H4 (cell line): ENCODE data around the gene SYCE3. TPM values are rescaled to one million over a fixed set of nuclear protein-coding genes. Genes with fewer than 3 reads are reported as not detected.

Experiments used
- DNase-seq: peaks from one replicate; pipeline ENCODE4 v3.0.0-alpha.2; 2015; ENCODE audit warnings: low spot score
- total RNA-seq: library from RNA; depleted of rRNA; stranded (reverse); fragments of >200 nt; shearing (Covaris generic); gene quantifications from 2 replicates; pipeline ENCODE4 v1.2.3, GENCODE V29; 2014

The SYCE3 gene
- total RNA-seq, 1 experiment from 2014 or later = not detected

DNA sequence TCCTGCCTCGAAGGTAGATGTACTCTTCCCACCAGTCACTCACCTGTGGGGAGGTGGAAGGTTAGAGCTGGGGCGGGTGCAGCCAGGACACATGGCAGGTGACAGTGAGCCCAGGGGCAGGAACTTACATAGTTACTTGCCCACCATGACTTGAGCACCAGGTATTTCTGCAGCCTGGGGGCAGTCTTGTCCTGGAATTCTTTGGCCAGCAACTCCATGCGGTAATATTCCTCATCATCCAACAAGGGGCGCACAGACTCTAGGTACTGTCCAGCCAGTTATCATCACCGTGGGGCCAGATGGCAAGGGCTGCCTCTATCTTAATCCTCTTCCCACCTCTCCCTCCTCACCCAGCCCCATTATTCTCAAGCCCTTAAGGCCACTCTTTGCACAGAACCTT is 13.4 kb upstream of the SYCE3 start:
- no peak for DNase-seq

DNA sequence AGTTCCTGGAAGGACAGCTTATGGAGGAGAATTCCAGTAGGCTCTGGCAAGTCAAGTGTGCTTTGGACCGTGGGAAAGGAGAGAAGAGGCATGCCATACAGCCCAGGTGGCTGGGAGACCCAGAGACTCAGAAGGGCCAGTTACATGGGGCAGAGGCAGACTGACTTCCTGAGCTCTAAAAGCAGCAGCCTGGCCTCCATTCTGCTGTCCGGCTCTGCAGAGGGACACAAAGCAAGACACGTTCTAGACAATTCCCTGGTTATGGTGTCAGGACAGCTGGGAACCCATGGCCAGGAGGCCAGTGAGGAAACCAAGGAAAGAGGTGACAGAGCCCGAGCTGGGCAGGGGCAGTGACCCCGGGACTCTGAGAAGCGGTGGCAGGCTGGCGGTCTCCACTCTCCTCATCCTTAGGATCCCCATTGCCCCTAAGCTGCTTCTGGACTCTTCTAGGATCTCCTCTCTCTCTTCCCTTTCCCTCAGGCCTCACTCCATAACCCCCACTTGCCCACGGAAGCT is 12.8 kb upstream of the SYCE3 start:
- DNase-seq = no peak

DNA sequence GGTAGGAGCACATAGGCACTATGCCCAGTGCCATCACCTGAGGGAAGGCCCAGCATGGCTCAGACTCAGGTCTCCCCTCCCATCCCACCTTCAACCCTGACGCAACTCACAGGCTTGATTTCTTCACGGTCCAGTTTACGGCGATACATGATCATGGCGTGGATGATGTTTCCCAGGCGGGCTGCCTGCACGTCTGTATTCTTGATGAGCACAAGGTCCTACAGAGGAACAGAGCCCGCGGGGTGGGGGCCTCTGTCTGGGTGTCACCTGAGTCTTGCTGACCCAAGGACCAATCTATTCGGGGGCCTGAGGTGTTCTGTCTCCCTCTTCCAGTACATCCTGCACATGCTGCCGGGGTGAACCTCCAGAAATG is 11.7 kb upstream of the SYCE3 start:
- no peak for DNase-seq

DNA sequence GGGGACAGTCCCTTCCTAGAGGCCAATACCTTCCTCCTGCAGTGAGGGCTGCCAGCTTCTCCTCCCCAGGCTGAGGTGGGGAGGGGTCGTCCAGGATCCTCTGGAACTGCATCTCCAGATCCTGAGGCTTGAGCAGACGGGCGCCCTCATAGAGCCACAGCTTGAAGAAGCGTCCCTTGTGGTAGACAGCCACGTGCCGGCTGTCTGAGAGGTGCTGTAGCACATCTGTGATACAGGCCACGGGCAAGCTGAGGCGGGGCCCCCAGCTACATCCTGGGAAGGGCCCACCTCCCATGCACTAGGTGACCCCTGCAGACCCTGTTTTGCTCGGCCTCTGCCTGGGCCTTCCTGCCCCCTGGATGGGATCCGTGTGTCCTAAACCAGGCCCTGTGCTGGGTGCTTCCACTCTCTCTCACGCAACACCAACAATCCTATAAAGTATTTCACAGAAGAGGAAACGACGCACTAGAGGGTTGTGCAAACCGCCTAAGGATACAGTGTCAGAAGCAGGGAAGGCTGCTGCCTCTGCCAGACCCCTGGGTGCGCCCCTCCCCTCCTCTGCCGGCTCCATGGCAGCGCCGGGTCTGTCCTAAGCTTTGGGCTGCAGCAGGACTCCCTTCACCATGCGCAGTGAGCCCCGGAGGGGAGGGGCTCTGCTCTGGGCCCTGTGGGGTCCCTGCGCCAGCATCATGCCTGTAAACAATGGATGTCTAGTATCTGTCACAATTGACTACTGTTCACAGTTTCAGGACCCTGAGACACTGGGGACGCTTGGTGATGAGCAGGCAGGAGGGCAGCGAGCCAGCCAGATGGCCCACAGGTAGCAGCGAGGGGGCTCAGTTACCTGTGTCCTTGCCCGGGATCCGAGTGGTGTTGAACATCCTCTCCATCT is 11.0 kb upstream of the SYCE3 start:
- no peak for DNase-seq

DNA sequence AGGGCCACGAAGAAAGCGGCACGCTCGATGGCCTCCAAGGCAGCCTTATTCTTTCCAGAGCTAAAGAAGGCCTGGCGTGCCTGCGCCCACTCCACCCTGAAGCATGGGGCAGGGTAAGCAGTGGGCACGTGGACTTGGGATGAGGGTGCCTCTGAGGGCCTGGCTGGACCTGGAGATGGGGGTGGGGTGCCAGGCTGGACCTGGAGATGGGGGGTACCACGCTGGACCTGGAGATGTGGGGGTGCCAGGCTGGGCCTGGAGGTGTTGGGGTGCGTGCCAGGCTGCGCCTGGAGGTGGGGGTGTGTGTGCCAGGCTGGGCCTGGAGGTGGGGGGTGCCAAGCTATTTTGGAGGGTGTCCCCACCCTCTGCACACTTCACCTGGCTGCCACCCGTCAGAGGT is 10.2 kb upstream of the SYCE3 start:
- DNase-seq = no peak

DNA sequence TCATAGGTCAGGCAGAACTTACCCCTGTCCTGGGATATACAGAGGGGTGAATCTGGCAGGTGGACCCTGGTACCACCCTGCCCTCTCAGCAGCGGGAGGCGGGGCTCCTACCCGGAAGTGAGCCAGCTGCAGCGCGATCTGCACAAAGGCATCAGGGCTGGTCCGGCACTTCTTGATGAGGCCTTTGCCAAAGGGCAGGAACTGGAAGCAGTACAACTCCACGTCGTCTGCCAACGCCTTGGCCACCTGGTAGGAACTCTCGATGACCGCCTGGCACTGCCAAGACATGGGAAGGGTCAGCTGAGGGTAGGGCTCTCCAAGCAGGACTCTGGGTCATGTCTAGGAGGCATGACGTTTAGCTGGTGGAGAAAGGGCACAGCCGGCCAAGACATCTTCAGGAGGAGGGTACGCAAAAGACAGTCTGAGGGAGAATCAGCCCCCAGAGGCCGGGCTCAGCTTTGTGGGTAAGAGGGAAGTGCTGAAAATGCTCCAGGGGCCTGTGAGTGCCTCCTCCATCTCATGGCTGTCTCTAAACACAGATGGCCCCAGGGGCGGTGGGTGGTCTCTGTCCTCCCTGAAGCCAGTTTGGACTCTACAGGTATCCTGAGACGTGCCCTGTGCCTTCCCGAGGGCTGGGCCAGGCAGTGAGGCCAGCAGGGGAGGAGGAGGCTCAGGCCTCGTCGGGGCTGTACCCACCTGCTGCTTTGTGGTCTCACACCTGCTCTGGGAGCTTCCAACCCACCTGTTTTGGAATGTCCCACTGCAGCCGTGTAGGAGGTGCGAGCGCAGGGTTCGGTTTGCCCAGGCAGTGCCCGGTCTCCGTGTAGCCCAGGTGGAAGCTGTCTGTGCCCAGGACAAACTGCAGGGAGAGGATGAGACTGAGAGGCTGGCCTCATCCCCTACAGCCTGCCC is 8.8 kb upstream of the SYCE3 start:
- no peak for DNase-seq

DNA sequence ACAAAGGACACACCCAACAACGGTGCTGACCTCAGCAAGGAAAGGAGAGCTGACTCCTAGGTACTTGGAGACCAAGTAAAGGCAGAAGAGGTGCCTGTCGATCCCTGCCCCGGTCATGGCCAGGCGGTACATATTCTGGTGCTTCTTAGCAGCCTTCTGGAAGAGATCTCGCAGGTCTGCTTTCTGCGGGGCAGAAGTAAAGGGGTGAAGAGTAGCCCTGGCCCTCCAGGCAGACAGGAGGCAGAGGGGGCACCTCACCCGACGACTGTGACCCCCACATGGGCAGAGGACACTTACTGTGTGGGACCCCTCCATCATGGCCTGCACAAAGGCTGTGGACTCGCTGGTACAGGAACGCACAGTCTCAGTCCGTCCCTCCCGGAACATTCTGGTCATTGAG is 8.1 kb upstream of the SYCE3 start:
- DNase-seq = no peak

DNA sequence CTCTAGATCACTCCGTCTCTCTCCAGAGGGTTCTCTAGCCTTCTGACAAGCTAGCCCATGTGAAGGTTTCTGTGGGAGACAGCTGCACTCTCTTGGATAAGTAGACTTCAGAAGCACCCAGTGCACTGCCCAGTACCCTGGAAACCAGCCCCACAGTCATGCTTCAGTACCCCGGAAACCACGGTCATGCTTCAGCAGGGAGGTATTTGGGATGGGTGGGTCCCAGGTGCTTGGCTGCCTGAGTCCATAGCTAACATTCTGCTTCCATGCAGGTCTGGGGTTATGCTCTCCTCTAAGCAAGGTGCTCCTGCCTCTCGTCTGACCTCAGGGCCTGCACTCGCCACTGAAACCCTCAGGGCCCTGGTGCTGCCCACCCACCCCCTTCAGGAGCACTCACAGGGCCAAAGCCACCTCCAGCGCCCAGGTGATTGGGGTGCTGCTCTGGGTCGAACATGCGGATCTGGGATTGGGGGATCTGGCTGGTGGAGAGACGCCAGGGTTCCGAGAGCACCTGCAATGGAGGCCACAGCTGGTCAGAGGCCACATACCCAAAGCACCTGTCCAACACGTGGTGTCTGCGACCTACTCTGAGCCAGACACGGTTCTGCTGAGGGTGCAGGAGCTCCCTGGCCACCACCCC is 7.3 kb upstream of the SYCE3 start:
- DNase-seq = no peak

DNA sequence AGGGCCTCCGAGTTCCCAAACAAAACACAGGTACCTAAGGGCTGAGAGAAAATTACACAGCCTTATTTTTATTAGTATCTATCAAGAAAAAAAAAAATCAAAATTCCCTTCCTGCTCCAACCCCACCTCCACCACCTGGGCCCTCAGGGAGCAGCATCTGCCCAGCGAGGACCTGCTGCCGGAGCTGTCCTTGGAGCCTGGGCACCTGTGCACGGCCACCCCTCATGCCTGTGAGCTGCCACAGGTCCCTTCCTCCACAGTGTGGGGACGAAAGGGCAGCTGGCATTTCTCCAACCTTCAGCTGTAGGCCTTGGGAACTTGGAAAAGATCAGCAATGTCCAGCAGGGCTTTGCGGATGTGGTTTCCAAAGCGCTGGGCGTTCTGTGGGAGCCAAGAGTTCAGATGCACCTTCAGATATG is 6.3 kb upstream of the SYCE3 start:
- no peak for DNase-seq

DNA sequence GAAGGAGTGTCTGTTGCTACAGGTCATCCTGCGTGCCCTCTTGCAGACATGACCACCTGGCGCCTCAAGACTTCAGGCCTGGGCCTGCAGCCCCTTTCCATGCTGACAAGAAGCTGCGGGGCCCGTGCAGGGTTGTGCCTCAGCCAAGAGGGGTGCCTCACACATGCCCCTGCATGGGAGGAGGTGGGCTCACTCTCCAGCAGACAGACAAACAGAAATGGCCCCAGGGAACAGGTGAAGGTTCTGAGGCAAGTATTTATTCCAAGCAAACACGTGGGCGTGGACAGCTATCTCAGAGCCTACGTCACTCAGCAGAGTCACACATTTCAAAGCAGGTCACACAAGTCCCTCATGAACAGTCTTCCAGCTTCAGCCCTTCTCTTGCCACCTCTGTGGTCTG is 5.9 kb upstream of the SYCE3 start:
- DNase-seq = no peak

DNA sequence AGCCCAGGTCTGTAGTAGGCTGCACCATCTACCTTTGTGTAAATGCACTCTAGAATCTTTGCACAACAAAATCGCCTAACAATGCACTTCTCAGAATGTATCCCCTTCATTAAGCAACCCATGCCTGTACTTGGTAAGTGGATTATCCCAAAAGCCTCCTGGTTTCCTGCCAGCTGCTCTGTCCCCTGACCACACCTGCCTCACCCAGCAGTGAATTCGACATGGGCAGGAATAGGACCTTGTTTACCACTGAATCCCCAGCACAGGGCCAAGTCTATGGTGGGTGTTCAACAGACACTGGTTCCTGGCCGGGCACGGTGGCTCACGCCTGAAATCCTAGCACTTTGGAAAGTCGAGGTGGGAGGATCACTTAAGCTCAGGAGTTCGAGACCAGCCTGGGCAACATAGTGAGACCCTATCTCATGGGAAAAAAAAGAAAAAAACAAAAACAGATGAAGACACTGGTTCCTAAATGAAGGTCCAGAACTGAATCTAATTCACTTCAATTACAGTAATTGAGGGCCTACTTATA is 5.1 kb upstream of the SYCE3 start:
- DNase-seq = no peak

DNA sequence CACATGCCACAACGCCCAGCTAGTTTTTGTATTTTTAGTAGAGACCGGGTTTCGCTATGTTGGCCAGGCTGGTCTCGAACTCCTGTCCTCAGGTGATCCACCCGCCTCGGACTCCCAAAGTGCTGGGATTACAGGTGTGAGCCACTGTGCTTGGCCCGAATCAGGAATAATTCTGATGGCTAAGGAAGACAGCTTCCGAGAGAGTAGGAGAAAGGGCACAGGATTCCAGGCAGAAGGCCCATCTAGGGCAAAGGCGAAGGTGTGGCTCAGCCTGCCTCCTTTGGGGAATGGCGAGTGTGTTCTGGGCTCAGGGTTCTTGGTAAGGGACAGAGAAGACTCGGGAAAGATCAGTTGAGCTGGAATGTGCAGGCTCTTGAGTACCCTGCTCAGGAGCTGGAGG is 1.6 kb upstream of the SYCE3 start:
- DNase-seq = no peak

DNA sequence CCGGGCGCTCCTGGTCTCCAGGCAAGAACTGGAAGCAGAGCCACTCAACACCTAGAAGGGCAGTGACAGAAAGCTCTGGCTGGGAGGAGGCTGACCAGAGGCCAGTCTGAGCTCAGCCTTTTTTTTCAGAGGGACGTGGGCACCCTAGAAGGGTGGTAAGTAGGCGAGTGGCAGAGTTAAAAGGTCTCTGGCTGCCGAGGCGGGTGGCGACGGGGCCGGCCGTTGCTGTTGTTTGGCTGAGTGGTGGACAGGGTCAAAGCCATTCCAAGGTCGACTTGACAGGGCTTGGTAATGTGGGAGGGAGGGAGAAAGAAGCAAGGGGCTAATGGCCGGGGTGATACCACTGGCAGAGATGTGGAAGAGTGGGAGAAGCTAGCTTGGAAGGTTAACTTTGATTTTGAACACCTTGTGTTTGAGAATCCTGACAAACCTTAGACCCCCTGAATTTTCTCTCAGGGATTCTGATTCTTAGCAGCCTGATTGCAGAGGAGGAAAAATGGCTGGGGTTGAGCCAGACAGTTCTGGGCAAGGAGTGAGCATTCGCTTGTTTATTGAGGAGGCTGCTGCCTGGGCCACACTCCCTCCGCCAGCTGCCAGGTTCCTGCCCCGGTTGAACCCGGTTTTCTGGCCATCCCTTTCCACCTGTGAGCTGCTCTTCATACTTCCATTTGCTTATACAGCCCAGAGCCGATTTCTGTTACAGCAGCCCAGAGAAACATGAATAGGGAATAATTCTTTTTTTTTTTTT is 868 bp upstream of the SYCE3 start:
- no peak for DNase-seq

DNA sequence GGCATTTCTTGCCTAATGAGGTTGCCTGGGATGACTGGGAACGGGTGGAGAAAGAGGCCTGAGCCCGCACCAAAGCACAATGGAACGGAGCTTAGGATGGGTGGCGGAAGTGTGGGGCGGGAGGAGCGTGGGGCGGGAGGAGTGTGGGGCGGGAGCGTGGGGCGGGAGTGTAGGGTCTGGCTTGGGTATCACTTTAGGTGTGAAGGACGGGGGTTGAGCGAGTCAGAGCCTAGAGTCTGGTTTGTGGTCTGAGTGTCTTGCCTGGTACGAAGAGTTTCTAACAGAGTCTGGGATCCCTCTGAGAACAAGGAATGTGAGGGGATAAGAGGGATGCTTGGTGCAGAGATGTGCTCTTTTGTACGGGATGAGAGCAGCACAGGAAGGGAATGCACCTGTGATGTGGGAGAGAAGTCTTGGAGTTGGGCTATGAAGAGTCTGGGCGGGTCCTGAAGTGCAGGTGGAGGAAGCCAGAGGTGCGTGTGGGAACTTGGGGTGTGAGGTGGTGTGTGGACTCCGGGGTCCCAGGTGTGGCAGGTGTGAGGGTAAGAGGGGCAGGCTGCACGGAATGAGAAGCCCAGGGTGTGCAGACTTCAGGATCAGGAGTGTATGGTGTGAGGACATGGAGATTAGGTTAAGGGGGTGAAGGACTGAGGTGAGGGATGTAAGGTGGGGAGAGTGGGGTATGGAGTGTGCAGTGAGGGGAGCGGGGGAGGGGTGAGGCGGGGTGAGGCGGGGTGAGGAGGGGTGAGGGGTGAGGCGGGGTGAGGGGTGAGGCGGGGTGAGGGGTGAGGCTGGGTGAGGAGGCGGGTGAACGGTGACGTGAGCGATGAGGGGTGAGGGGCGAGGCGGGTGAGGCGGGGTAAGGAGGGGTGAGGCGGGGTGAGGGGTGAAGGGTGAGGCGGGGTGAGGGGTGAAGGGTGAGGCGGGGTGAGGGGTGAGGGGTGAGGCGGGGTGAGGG is 1.0 kb downstream of the SYCE3 start:
- no peak for DNase-seq

DNA sequence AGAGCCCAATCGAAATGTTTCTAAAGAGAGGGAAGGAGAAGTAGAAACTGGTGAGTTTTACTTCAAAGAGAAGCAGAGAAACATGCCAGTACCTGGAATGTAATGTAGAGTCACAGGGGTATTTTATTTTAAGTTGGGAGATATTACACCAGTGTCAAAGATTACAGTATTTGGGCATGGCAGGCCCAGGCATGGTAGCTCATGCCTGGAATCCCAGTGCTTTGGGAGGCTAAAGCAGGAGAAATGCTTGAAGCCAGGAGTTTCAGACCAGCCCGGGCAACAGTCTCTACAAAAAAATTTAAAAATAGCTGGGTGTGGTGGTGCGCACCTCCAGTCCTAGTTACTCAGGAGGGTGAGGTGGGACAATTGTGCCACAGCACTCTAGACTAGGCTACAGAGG is 2.7 kb downstream of the SYCE3 start:
- no peak for DNase-seq

DNA sequence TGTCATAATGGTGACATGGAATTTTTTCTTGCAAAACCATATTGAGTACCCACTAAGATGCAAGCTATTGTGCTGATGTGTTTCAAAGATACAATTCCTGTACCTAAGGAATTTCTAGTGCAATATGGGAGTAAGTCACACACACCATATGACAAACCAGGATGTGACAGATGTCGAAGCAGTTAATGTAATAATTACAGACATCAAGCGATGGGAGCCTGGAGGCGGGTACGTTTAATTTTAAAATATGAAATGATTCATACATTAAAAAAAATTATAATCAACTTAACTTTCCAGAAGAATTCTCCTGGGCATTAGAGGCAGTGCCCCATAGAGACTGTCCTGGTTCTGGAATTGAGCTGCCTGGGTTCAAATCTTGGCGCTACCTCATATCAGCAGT is 6.0 kb downstream of the SYCE3 start:
- no peak for DNase-seq

DNA sequence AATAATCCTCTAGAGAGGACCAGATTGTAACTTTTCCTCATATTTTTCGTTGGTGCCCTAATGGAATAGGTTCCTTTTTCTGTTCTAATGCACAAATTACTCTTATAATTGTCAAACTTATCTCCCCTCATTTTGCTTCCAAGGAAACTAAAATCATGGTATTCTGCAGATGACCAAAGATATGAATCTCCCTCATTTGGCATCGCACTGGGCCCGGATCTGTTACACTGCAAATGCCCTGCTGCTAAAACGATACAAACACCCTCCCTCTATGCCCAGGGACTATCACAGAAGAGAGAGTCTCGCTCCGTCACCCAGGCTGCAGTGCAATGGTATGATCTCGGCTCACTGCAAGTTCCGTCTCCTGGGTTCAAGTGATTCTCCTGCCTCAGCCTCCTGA is 9.4 kb downstream of the SYCE3 start:
- no peak for DNase-seq

DNA sequence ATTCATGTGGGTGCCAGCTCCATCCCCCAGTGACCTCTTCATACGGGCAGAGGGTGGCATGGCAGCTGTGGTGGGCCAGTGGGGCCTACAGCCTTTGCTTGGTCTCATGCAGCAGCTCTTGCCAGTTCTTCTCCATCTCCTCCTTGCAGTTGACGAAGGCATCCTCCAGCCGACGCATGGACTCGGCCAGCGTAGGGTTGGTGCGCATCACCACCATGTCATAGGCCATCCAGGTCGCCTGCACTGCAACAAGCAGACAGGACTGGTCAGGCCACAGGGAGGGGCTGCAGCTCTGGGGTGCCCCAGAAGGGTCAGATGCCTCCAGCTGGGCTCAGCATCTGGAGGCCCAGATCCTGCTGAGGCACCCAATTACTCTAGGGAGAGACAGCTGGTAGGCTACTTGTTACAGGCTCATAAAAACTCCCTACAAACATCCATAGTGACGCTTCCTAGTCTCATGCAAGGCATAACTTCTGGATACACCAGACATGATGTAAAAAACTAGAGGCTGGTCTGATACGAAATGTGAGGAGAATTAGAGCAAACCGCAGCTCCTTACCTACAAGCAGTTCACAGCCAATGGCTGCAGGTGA is 11.5 kb downstream of the SYCE3 start:
- DNase-seq = no peak

DNA sequence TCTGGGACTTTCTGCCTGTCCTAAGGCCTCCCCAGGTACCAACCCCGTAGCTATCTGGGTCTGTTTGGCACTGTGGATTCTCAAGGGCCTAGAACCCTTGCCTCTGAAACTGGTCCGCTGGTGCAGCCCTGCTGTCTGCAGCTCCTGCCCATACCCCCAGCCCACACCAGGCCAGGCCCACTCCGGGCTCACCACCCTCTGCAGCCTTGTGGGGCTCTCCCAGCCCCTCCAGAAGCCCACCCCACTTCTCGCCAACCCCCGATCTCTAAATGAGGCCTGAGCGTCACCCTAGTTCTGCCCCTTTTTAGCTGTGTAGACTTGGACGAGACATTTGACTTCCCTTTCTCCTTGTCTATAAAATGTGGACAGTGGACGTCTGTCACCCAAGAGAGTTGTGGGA is 12.3 kb downstream of the SYCE3 start:
- no peak for DNase-seq
